OCI-LY7 (cell line): ENCODE data around the gene GLRX3. TPM values are rescaled to one million over a fixed set of nuclear protein-coding genes. Genes with fewer than 3 reads are reported as not detected.

Experiments
- BruUV-seq: library from RNA; stranded (reverse); fragments of 400-500 nt; replicated peaks from 2 replicates; lab custom pipeline; 2021; lab: Mats Ljungman, UMichigan
- CTCF ChIA-PET: fragments of 300-600 bp; sonication (Branson Sonifier 250); formaldehyde crosslinking; loops from one replicate; lab custom pipeline; 2022; ENCODE audit warnings: antibody characterized with exemption; ENCODE audit not compliant: unreplicated experiment; lab: Charles Lee
- POLR2A ChIA-PET: fragments of 300-600 bp; sonication (Branson Sonifier 250); formaldehyde crosslinking; loops from one replicate; lab custom pipeline; 2022; ENCODE audit warnings: antibody characterized with exemption; lab: Charles Lee
- DNase-seq: peaks from one replicate; pipeline ENCODE4 v3.0.0-alpha.2; 2015; ENCODE audit warnings: low spot score
- H2AFZ ChIP-seq: fragments of 200-600 bp; sonication (generic), shearing (Covaris generic); 2 replicates; pipeline ENCODE4 v1.6.1; 2014; ENCODE audit warnings: mild to moderate bottlenecking, antibody characterized with exemption, low read length, moderate library complexity
- H3K27ac ChIP-seq: fragments of 200-600 bp; sonication (generic); 2 replicates; pipeline ENCODE4 v1.5.1; 2014; ENCODE audit warnings: mixed run types, low read depth, mild to moderate bottlenecking, moderate library complexity, low read length, inconsistent platforms; ENCODE audit not compliant: poor library complexity, severe bottlenecking
- H3K36me3 ChIP-seq: fragments of 200-600 bp; sonication (generic); 2 replicates; pipeline ENCODE4 v1.6.1; 2014; ENCODE audit warnings: mild to moderate bottlenecking, antibody characterized with exemption, low read length, moderate library complexity, mixed read lengths; ENCODE audit not compliant: insufficient read depth
- H3K4me1 ChIP-seq: fragments of 200-600 bp; sonication (generic); 2 replicates; pipeline ENCODE4 v1.5.1; 2014; ENCODE audit warnings: mild to moderate bottlenecking, low read length; ENCODE audit not compliant: insufficient read depth, poor library complexity, severe bottlenecking
- H3K4me2 ChIP-seq: fragments of 200-600 bp; sonication (generic); 2 replicates; pipeline ENCODE4 v1.6.1; 2014; ENCODE audit warnings: mild to moderate bottlenecking, low read length
- H3K4me3 ChIP-seq: fragments of 200-600 bp; sonication (generic); 2 replicates; pipeline ENCODE4 v1.5.1; 2014; ENCODE audit warnings: mild to moderate bottlenecking, low read depth, low read length; ENCODE audit not compliant: poor library complexity, severe bottlenecking
- H3K79me2 ChIP-seq: fragments of 200-600 bp; sonication (generic); 2 replicates; pipeline ENCODE4 v1.6.1; 2016; ENCODE audit warnings: low read depth, mild to moderate bottlenecking, low read length, moderate library complexity, mixed read lengths; ENCODE audit not compliant: insufficient read depth
- H3K9me2 ChIP-seq: fragments of 200-600 bp; sonication (generic); 2 replicates; pipeline ENCODE4 v1.6.1; 2016; ENCODE audit warnings: mild to moderate bottlenecking, low read length, mixed read lengths; ENCODE audit not compliant: insufficient read depth
- H3K9me3 ChIP-seq: fragments of 200-600 bp; sonication (generic); 2 replicates; pipeline ENCODE4 v1.6.1; 2014; ENCODE audit warnings: mild to moderate bottlenecking, mixed run types, low read length, mixed read lengths
- H4K20me1 ChIP-seq: fragments of 200-600 bp; sonication (generic); 2 replicates; pipeline ENCODE4 v1.6.1; 2014; ENCODE audit warnings: mild to moderate bottlenecking, antibody characterized with exemption, low read length, moderate library complexity, mixed read lengths; ENCODE audit not compliant: insufficient read depth
- CTCF ChIP-seq: fragments of 200-600 bp; sonication (generic); conservative IDR thresholded peaks from 2 replicates; pipeline ENCODE4 v1.5.1; 2014; ENCODE audit warnings: mild to moderate bottlenecking, antibody characterized with exemption, low read length, moderate library complexity, mixed read lengths
- EZH2phosphoT487 ChIP-seq: fragments of 200-600 bp; sonication (generic); IDR thresholded peaks from 2 replicates; pipeline ENCODE4 v1.6.1; 2018; ENCODE audit warnings: low read depth, borderline replicate concordance, mild to moderate bottlenecking, mixed run types, antibody characterized with exemption, low read length, moderate library complexity, mixed read lengths
- intact Hi-C: fragments of 100-400 bp; cut with micrococcal nuclease; formaldehyde crosslinking; loops from one replicate; pipeline ENCODE4 v1.10.0; 2022; ENCODE audit not compliant: unreplicated experiment
- total RNA-seq, 2 experiments: library from RNA; depleted of rRNA in 1 of 2; stranded (reverse); fragments of >200 nt in 1 of 2; shearing (Covaris generic) in 1 of 2; gene quantifications; 2 replicates each; pipeline ENCODE4 v1.2.3, GENCODE V29; 2014 to 2022

Gene GLRX3
- total RNA-seq, 2 experiments from 2014 or later, result 83.2 to 117 TPM

GRCh38 chr10:130175074-130175473 lies 38.9 kb downstream of the GLRX3 start:
- Histone ChIP-seq H3K4me2 (no peak overlapping the region), H3K4me3 (no peak overlapping the region), H2AFZ (no peak overlapping the region), H3K4me1 (no peaks in the 10 kb centered on the region), H3K9me3 (no peaks in the 10 kb centered on the region), H3K79me2 (no peaks in the 10 kb centered on the region), H4K20me1 (no peaks in the 10 kb centered on the region), H3K27ac (no peak overlapping the region), H3K9me2 (no peaks in the 10 kb centered on the region), H3K36me3 (peaks cover 71% of the 10 kb centered on the region)
- POLR2A ChIA-PET, result interaction anchor here (0.6 kb wide), 1 partner anchor 10 kb away, joined by 3 read pairs; no protein-coding TSS in a partner anchor
- no TSS peak for BruUV-seq
- DNase-seq, result no peak
- intact Hi-C loops, result no loop called here
- TF ChIP-seq CTCF (no peak), EZH2phosphoT487 (no peak)
- CTCF ChIA-PET, result no interaction called here

- no peak for TF ChIP-seq CTCF
- TF ChIP-seq EZH2phosphoT487, result no peak
- POLR2A ChIA-PET, result interaction anchor here (0.6 to 0.9 kb wide), 3 partner anchors 9 to 38 kb away, joined by 3 to 5 read pairs (median 4); no protein-coding TSS in a partner anchor
- Histone ChIP-seq H3K9me3 (no peaks in the 10 kb centered on the region), H4K20me1 (no peaks in the 10 kb centered on the region), H3K9me2 (no peaks in the 10 kb centered on the region), H3K4me1 (no peaks in the 10 kb centered on the region), H2AFZ (no peak overlapping the region), H3K4me3 (no peak overlapping the region), H3K4me2 (no peak overlapping the region), H3K79me2 (no peaks in the 10 kb centered on the region), H3K27ac (no peak overlapping the region), H3K36me3 (peaks cover 73% of the 10 kb centered on the region)
- no TSS peak for BruUV-seq
- DNase-seq, result no peak
- CTCF ChIA-PET, result no interaction called here
- intact Hi-C loops, result no loop called here
These were observed 41.1 kb downstream of the GLRX3 start for GRCh38 chr10:130177250-130177649.

GRCh38 chr10:130179640-130180039 lies 43.4 kb downstream of the GLRX3 start:
- H3K4me2 ChIP-seq, result no peak overlapping the region
- BruUV-seq, result no TSS peak
- H4K20me1 ChIP-seq, result no peaks in the 10 kb centered on the region
- TF ChIP-seq EZH2phosphoT487 (no peak), CTCF (peak; percentile 75)
- H3K36me3 ChIP-seq, result peaks cover 73% of the 10 kb centered on the region
- intact Hi-C loops, result no loop called here
- POLR2A ChIA-PET, result interaction anchor here (1.2 kb wide), 1 partner anchor 10 kb away, joined by 4 read pairs; no protein-coding TSS in a partner anchor
- H3K4me1 ChIP-seq, result no peaks in the 10 kb centered on the region
- H2AFZ ChIP-seq, result no peak overlapping the region
- no peaks in the 10 kb centered on the region for H3K9me2 ChIP-seq
- CTCF ChIA-PET, result interaction anchor here (0.5 kb wide), 1 partner anchor 50 kb away, joined by 4 read pairs; no protein-coding TSS in a partner anchor
- no peak overlapping the region for H3K27ac ChIP-seq
- peak; percentile 61 for DNase-seq
- no peaks in the 10 kb centered on the region for H3K79me2 ChIP-seq
- H3K4me3 ChIP-seq, result no peak overlapping the region
- no peaks in the 10 kb centered on the region for H3K9me3 ChIP-seq
